PC-9 (cell line): ENCODE measurements around the gene KTN1.

Experiments used
- EZH2 ChIP-seq: fragments of 200-600 bp; sonication (generic); IDR thresholded peaks from 2 replicates; pipeline ENCODE4 v1.8.0; 2017; ENCODE audit warnings: antibody characterized with exemption, low read depth
- TF ChIP-seq, protein P1 (sequence below): fragments of 200-600 bp; sonication (generic); conservative IDR thresholded peaks from 2 replicates; pipeline ENCODE4 v1.6.1; 2017; ENCODE audit warnings: mixed run types, antibody characterized with exemption, mild to moderate bottlenecking, moderate library complexity

DNA sequence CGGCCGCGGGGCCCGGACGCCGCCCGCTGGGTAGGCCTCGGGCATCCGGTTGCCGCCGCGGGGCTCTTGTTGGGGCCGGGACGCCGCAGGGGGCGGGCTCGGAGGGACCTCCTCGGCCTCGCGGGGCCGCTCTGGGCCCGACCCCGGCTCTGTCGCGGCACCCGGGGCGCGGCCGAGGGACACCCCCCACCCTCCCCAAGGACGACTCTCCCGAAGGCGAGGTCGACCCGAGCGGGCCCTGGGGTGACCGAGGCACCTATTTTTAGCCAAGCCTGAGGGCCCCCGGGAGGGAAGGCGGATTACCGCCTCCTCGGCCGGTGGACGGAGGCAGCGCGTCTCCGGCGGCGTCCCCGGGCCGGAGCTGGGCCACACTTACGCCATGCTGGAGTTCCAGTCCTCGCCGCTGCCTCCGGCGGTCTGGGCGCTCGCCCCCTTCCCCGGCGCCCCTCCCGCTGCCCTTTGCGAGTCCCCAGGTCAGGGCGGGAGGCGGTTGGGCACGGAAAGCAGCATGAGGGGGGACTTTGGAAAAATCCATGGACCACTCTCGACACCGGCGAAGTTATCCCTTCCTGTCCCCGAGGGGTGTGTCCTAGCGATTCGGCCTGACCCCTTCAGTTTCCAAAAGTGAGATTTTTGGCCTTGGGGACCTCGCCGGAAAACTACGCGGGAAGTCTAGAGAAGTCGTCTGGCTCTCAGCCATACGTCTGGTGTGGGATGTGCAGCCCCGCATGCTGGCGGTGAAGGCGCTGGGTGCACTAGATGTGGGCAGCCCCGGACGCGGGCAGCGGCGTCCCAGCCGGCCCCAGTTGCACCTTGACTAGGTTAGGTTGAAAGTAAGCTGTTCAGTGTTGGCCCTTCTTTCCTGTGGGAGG, 699 bp downstream of the KTN1 start:
- TF ChIP-seq, protein P1, sequence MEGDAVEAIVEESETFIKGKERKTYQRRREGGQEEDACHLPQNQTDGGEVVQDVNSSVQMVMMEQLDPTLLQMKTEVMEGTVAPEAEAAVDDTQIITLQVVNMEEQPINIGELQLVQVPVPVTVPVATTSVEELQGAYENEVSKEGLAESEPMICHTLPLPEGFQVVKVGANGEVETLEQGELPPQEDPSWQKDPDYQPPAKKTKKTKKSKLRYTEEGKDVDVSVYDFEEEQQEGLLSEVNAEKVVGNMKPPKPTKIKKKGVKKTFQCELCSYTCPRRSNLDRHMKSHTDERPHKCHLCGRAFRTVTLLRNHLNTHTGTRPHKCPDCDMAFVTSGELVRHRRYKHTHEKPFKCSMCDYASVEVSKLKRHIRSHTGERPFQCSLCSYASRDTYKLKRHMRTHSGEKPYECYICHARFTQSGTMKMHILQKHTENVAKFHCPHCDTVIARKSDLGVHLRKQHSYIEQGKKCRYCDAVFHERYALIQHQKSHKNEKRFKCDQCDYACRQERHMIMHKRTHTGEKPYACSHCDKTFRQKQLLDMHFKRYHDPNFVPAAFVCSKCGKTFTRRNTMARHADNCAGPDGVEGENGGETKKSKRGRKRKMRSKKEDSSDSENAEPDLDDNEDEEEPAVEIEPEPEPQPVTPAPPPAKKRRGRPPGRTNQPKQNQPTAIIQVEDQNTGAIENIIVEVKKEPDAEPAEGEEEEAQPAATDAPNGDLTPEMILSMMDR, result no peak
- TF ChIP-seq EZH2, result no peak
